Neural crest cell (in vitro differentiated cells): ENCODE results near the gene TBC1D20. TPM values are rescaled to one million over a fixed set of nuclear protein-coding genes. Genes with fewer than 3 reads are reported as not detected.

Experiments used
- DNase-seq: peaks from one replicate; pipeline ENCODE4 v3.0.0; 2021; ENCODE audit warnings: low read depth, mixed read lengths, low spot score
- H3K27ac Mint-ChIP-seq: one replicate; pipeline ENCODE4 v1.8.0; 2021; ENCODE audit warnings: mild to moderate bottlenecking, mixed read lengths; ENCODE audit not compliant: unreplicated experiment
- H3K27me3 Mint-ChIP-seq: 2 replicates; pipeline ENCODE4 v1.8.0; 2021; ENCODE audit warnings: low read depth, mild to moderate bottlenecking, mixed read lengths
- H3K36me3 Mint-ChIP-seq: 2 replicates; pipeline ENCODE4 v1.8.0; 2021; ENCODE audit warnings: low read depth, mild to moderate bottlenecking, mixed read lengths
- H3K4me1 Mint-ChIP-seq: 2 replicates; pipeline ENCODE4 v1.8.0; 2021; ENCODE audit warnings: mixed read lengths
- H3K4me3 Mint-ChIP-seq: one replicate; pipeline ENCODE4 v1.8.0; 2021; ENCODE audit warnings: mild to moderate bottlenecking, mixed read lengths
- H3K9me3 Mint-ChIP-seq: 2 replicates; pipeline ENCODE4 v1.8.0; 2021; ENCODE audit warnings: mixed read lengths
- total RNA-seq: library from RNA; stranded (reverse); gene quantifications from 2 replicates; pipeline ENCODE4 v1.2.1, GENCODE V29; 2021
- TF ChIP-seq, protein P1 (sequence below): fragments of 200-600 bp; sonication (generic); conservative IDR thresholded peaks from 2 replicates; pipeline ENCODE4 v1.5.0; 2021; ENCODE audit warnings: antibody characterized with exemption, mild to moderate bottlenecking

The TBC1D20 gene
- total RNA-seq, 1 donor from 2014 or later, result 30.4 TPM

- Mint-ChIP-seq H3K36me3 (peaks cover 32% of the 10 kb centered on the region), H3K4me3 (peak overlapping the region; percentile 88)
Measured at GRCh38 chr20:408843-409696, 53.3 kb downstream of the TBC1D20 start.

GRCh38 chr20:407953-408842 lies 54.1 kb downstream of the TBC1D20 start, which contains the start of gene RBCK1:
TSS of gene RBCK1 (plus strand) at chr20:408299. CDS start at chr20:408758, 459 bp downstream.
- H3K4me3 Mint-ChIP-seq, result peak within 1 kb of the TSS; percentile 91
- peaks cover 28% of the 10 kb centered on the region for H3K36me3 Mint-ChIP-seq
- DNase-seq, result peak; percentile 72
- TF ChIP-seq, protein P1, sequence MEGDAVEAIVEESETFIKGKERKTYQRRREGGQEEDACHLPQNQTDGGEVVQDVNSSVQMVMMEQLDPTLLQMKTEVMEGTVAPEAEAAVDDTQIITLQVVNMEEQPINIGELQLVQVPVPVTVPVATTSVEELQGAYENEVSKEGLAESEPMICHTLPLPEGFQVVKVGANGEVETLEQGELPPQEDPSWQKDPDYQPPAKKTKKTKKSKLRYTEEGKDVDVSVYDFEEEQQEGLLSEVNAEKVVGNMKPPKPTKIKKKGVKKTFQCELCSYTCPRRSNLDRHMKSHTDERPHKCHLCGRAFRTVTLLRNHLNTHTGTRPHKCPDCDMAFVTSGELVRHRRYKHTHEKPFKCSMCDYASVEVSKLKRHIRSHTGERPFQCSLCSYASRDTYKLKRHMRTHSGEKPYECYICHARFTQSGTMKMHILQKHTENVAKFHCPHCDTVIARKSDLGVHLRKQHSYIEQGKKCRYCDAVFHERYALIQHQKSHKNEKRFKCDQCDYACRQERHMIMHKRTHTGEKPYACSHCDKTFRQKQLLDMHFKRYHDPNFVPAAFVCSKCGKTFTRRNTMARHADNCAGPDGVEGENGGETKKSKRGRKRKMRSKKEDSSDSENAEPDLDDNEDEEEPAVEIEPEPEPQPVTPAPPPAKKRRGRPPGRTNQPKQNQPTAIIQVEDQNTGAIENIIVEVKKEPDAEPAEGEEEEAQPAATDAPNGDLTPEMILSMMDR, result no peak
- no peaks in the 10 kb centered on the region for H3K27me3 Mint-ChIP-seq
- H3K4me1 Mint-ChIP-seq, result peaks cover 23% of the 10 kb centered on the region
- H3K27ac Mint-ChIP-seq, result peak within 1 kb of the TSS; percentile 93
- peaks cover 6% of the 10 kb centered on the region for H3K9me3 Mint-ChIP-seq

More at GRCh38 chr20:408843-409696, 53.3 kb downstream of the TBC1D20 start:
- Mint-ChIP-seq H3K9me3 (peaks cover 4% of the 10 kb centered on the region), H3K4me1 (peaks cover 23% of the 10 kb centered on the region), H3K27ac (peak overlapping the region; percentile 93), H3K27me3 (no peaks in the 10 kb centered on the region)
- TF ChIP-seq, protein P1, result no peak
- no peak for DNase-seq

GRCh38 chr20:407133-407952 lies 55.0 kb downstream of the TBC1D20 start:
- Mint-ChIP-seq H3K4me3 (peak overlapping the region; percentile 91), H3K27me3 (no peaks in the 10 kb centered on the region), H3K4me1 (peaks cover 23% of the 10 kb centered on the region), H3K27ac (peak overlapping the region; percentile 93), H3K36me3 (peaks cover 21% of the 10 kb centered on the region), H3K9me3 (peaks cover 3% of the 10 kb centered on the region)
- TF ChIP-seq, protein P1, result peak; percentile 50
- peak; percentile 62 for DNase-seq

DNA sequence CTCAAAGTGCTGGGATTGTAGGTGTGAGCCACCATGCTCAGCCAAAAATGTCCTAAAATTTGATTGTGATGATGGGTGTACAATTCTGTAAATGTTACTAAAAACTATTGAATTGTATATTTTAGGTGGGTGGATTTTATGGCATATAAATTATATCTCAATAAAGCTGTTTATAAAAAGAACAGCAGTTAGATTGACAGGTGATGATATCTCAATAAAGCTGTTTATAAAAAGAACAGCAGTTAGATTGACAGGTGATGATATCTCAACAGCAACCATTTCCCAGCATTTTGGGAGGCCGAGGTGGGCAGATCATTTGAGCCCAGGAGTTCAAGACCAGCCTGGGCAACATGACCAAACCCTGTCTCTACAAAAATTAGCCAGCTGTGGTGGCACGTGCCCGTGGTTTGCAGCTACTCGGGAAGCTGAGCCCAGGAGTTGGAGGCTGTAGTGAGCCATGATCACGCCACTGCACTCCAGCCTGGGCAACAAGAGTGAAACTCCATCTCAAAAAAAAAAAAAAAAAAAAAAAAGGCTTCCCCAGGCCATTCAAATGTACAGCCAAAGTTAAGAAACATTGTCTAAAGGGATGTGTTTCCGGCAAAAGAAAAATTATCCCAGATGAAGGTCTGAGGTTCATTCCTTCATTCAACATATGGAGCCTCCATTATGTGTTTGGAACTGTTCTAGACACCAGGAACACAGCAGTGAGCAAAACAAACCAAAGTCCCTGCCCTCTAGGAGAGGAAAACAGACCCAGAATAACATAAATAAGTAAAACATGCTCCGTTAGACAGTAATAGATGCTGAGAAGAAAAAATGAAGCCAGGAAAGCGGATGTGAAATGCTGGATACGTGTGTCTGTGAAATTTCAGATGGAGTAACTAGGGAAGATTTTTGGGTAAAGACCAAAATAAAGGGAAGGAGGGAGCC lies 55.9 kb downstream of the TBC1D20 start:
- peaks cover 13% of the 10 kb centered on the region for H3K36me3 Mint-ChIP-seq
- H3K27ac Mint-ChIP-seq, result no peak overlapping the region
- peaks cover 3% of the 10 kb centered on the region for H3K9me3 Mint-ChIP-seq
- H3K4me3 Mint-ChIP-seq, result peak overlapping the region; percentile 91
- no peak for DNase-seq
- TF ChIP-seq, protein P1, result no peak
- H3K4me1 Mint-ChIP-seq, result peaks cover 26% of the 10 kb centered on the region
- H3K27me3 Mint-ChIP-seq, result no peaks in the 10 kb centered on the region
